K562 (cell line): ENCODE data around the gene CFAP92. TPM values are rescaled to one million over a fixed set of nuclear protein-coding genes. Genes with fewer than 3 reads are reported as not detected.

Experiments
- CREB1 ChIP-seq, 2 experiments: sonication (generic) in 1 of 2; formaldehyde crosslinking in 1 of 2; IDR thresholded peaks; 2 replicates each; pipeline versions ENCODE4 v1.6.1 to v1.8.0; 2012 to 2022; ENCODE audit warnings: inconsistent platforms in 1 of 2, mild to moderate bottlenecking in 1 of 2, missing genetic modification reagents in 1 of 2, moderate library complexity in 1 of 2
- DMBX1 ChIP-seq: fragments of 250-450 bp; sonication (Bioruptor Pico); IDR thresholded peaks from 2 replicates; pipeline ENCODE4 v1.8.0; 2022; ENCODE audit warnings: inconsistent platforms, mild to moderate bottlenecking, moderate library complexity, borderline replicate concordance
- E2F1 ChIP-seq: sonication (generic); formaldehyde crosslinking; IDR thresholded peaks from 2 replicates; pipeline ENCODE4 v1.8.1; 2023; ENCODE audit warnings: mild to moderate bottlenecking, missing genetic modification reagents, moderate library complexity
- MGA ChIP-seq: fragments of 450-650 bp; IDR thresholded peaks from 2 replicates; pipeline ENCODE4 v1.6.1; 2016; ENCODE audit warnings: mild to moderate bottlenecking, moderate library complexity
- ZNF507 ChIP-seq: conservative IDR thresholded peaks from 2 replicates; pipeline ENCODE4 v1.6.1; 2017; ENCODE audit warnings: missing genetic modification characterization, missing compliant biosample characterization
- polyA plus RNA-seq, 8 experiments: library from polyadenylated mRNA; depleted of rRNA in 4 of 8; stranded (reverse) in 5 of 8; unstranded in 3 of 8; fragments of >200 nt; fragmentation: Nextera tagmentation in 2 of 8; fragmentation: Illumina TruSeq in 1 of 8; extraction: Ambion mirVana in 2 of 8; extraction: Trizol in 1 of 8; gene quantifications; 2 replicates each; pipeline versions ENCODE4 v1.2.1 to v1.2.3, GENCODE V29; 2011 to 2014; ENCODE audit warnings: inconsistent platforms in 1 of 8, missing spikeins in 1 of 8
- total RNA-seq, 7 experiments: library from RNA; depleted of rRNA in 6 of 7; stranded (reverse); fragments of >200 nt in 6 of 7; fragmentation: Illumina TruSeq in 2 of 7; extraction: Trizol in 2 of 7; gene quantifications; 2 replicates each; pipeline versions ENCODE4 v1.2.1 to v1.2.3, GENCODE V29; 2011 to 2021; ENCODE audit warnings: low replicate concordance in 1 of 7
- TF ChIP-seq, protein P1 (sequence below), 3 experiments: IDR thresholded peaks in 2 of 3; conservative IDR thresholded peaks in 1 of 3; 2 replicates each; pipeline ENCODE4 v1.5.1; 2011 to 2012; ENCODE audit warnings: low read length in 3 of 3, mild to moderate bottlenecking in 3 of 3, control low read depth in 2 of 3, improper control_type of control experiment in 1 of 3, inconsistent platforms in 1 of 3, low read depth in 1 of 3, mixed read lengths in 1 of 3, moderate library complexity in 1 of 3; ENCODE audit not compliant: insufficient read depth in 2 of 3
- TF ChIP-seq, protein P2 (sequence below): fragments of 450-650 bp; IDR thresholded peaks from 2 replicates; pipeline ENCODE4 v1.6.1; 2016; ENCODE audit warnings: borderline replicate concordance

CFAP92 gene
- total and polyA plus RNA-seq, 9 of the 15 experiments (the other 6 are each of a cell fraction or from before 2014, with no cell fraction given): 0.06 to 0.62 (median 0.36) TPM

DNA sequence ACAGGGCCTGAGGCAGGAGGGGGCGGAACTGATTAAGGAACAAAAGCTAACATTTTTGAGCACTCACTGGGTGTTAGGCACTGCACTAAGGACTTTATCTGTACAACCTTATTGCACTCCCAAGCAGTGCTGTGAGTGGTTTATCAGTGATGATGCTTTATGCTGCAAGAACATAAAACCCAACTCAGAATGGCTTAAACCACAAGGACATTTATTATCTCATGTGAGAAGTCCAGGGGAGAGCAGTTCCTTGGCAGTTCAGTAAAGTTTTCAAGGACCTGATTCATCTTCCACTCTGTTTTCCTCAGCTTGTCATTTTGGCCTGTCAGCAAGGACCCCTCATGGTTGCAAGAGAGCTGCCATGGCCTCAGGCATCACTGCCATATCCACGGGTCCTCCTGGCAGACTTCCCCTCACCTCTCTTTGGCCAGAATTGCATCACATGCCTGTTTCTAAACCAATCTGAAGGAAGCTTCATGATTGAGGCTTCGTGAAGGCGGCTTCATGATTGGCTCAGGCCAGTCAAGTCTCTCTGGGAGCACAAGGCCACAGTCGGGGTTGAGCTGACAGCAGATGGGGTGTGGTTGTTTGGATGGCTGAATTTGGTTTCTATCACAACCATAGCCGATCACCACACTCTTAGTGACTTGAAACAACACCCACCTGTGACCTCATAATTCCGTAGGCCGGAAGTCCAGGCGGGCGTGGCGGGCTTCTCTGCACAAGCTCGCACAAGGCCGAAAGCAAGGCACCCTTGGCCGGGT, 23.0 kb upstream of the CFAP92 start (continued):
- TF ChIP-seq, protein P1, sequence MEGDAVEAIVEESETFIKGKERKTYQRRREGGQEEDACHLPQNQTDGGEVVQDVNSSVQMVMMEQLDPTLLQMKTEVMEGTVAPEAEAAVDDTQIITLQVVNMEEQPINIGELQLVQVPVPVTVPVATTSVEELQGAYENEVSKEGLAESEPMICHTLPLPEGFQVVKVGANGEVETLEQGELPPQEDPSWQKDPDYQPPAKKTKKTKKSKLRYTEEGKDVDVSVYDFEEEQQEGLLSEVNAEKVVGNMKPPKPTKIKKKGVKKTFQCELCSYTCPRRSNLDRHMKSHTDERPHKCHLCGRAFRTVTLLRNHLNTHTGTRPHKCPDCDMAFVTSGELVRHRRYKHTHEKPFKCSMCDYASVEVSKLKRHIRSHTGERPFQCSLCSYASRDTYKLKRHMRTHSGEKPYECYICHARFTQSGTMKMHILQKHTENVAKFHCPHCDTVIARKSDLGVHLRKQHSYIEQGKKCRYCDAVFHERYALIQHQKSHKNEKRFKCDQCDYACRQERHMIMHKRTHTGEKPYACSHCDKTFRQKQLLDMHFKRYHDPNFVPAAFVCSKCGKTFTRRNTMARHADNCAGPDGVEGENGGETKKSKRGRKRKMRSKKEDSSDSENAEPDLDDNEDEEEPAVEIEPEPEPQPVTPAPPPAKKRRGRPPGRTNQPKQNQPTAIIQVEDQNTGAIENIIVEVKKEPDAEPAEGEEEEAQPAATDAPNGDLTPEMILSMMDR (IDR thresholded peaks at IDR 0.05 in 2 of 3, conservative IDR thresholded peaks at IDR 0.05 in 1 of 3; ENCODE audit: insufficient read depth in 2 of 3, low read depth in 1 of 3, low read length in 3 of 3): 0 out of 6 replicates have a peak, but pooled peaks of 1 of the 3 experiments have one; percentile 16
- TF ChIP-seq DMBX1 (CRISPR knock-in tag): 0 out of 2 replicates have a peak, but pooled peaks have one; percentile 23
- TF ChIP-seq ZNF507 (tag): no peak
- TF ChIP-seq CREB1 (IDR thresholded peaks at IDR 0.05): 0 out of 2 replicates have a peak, but pooled peaks have one; percentile 29
- TF ChIP-seq CREB1 (CRISPR knock-in tag; IDR thresholded peaks at IDR 0.05): peak; percentile 60; the same call in 1 of the 2 replicates
- TF ChIP-seq E2F1: no peak
- TF ChIP-seq, protein P2, sequence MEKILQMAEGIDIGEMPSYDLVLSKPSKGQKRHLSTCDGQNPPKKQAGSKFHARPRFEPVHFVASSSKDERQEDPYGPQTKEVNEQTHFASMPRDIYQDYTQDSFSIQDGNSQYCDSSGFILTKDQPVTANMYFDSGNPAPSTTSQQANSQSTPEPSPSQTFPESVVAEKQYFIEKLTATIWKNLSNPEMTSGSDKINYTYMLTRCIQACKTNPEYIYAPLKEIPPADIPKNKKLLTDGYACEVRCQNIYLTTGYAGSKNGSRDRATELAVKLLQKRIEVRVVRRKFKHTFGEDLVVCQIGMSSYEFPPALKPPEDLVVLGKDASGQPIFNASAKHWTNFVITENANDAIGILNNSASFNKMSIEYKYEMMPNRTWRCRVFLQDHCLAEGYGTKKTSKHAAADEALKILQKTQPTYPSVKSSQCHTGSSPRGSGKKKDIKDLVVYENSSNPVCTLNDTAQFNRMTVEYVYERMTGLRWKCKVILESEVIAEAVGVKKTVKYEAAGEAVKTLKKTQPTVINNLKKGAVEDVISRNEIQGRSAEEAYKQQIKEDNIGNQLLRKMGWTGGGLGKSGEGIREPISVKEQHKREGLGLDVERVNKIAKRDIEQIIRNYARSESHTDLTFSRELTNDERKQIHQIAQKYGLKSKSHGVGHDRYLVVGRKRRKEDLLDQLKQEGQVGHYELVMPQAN: no peak
- TF ChIP-seq MGA: peak; percentile 60; the same call in 1 of the 2 replicates
